CD4-positive, alpha-beta T cell treated with Interleukin-17A for 4 hours (primary cell): Measurements from ENCODE around the gene SH3GLB2.
A peak's percentile ranks its signal among the peaks of the same experiment; 100 is the strongest.

Experiments used
- DNase-seq: peaks from one replicate; pipeline ENCODE4 v3.0.0-alpha.2; 2020; ENCODE audit warnings: mixed read lengths

Gene SH3GLB2

GRCh38 chr9:129028192-129028966, at the start of gene SH3GLB2:
Gene SH3GLB2 (minus strand): TSS chr9:129028331. CDS start chr9:129028154, 177 bp downstream.
- DNase-seq = peak; percentile 89

- DNase-seq = no peak
These were observed 49.1 kb upstream of the SH3GLB2 start for GRCh38 chr9:129077236-129077635.

- no peak for DNase-seq
These were observed 48.5 kb upstream of the SH3GLB2 start for GRCh38 chr9:129076640-129077037.

- no peak for DNase-seq
These were observed 48.0 kb upstream of the SH3GLB2 start for GRCh38 chr9:129075996-129076639.

GRCh38 chr9:129074106-129074505, 46.0 kb upstream of the SH3GLB2 start:
- no peak for DNase-seq

- DNase-seq = no peak
These were observed 45.3 kb upstream of the SH3GLB2 start for GRCh38 chr9:129073404-129073803.

- no peak for DNase-seq
These were observed 44.0 kb upstream of the SH3GLB2 start for GRCh38 chr9:129072171-129072570.

GRCh38 chr9:129071526-129072126, 43.5 kb upstream of the SH3GLB2 start:
- peak; percentile 53 for DNase-seq

- no peak for DNase-seq
These were observed 42.8 kb upstream of the SH3GLB2 start for GRCh38 chr9:129070696-129071525.

GRCh38 chr9:129069862-129070641, 41.9 kb upstream of the SH3GLB2 start:
- no peak for DNase-seq

GRCh38 chr9:129068990-129069861, 41.1 kb upstream of the SH3GLB2 start:
- DNase-seq = peak; percentile 72

- no peak for DNase-seq
These were observed 40.0 kb upstream of the SH3GLB2 start for GRCh38 chr9:129068110-129068509.

- no peak for DNase-seq
These were observed 36.4 kb upstream of the SH3GLB2 start for GRCh38 chr9:129064499-129064908.

GRCh38 chr9:129063061-129063460, 34.9 kb upstream of the SH3GLB2 start:
- no peak for DNase-seq

GRCh38 chr9:129060991-129061390, 32.9 kb upstream of the SH3GLB2 start:
- no peak for DNase-seq

GRCh38 chr9:129059796-129060785, 32.0 kb upstream of the SH3GLB2 start:
- no peak for DNase-seq

- no peak for DNase-seq
These were observed 31.0 kb upstream of the SH3GLB2 start for GRCh38 chr9:129058965-129059795.

GRCh38 chr9:129054163-129054851, 26.2 kb upstream of the SH3GLB2 start:
- no peak for DNase-seq
